ENCODE data around the gene DPP10. TPM values are rescaled to one million over a fixed set of nuclear protein-coding genes. Genes with fewer than 3 reads are reported as not detected.

DPP10 gene
- total RNA-seq, 1 donor from 2014 or later, result 15.1 TPM

DNA sequence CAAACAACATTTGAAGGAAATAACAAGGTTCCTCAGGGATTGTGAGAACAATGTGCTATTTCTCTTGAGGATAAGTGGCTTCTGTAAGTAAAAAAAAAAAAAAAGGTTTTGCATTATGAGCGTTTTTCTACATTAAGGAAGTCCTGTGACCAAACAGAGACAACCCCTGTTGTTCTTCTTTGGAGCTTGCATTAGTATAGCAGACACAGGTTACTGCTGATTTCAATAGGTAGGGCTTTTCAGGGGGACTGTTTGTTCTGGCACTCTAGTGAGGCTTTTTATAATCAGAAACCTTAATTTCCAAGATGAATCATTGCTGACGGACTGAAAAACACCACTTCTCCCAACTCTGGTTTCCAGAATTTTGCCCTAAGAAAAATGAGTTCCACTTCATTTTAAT lies 8.2 kb downstream of the DPP10 start:
- Mint-ChIP-seq H3K27me3 (ENCODE audit: unreplicated experiment) (peaks cover under 1% of the 10 kb centered on the region), H3K4me1 (ENCODE audit: low read depth, unreplicated experiment) (no peaks in the 10 kb centered on the region), H3K4me3 (ENCODE audit: unreplicated experiment) (no peak overlapping the region), H3K36me3 (ENCODE audit: unreplicated experiment) (no peaks in the 10 kb centered on the region), H3K27ac (ENCODE audit: unreplicated experiment) (no peak overlapping the region), H3K9me3 (ENCODE audit: unreplicated experiment) (no peaks in the 10 kb centered on the region)
- TF ChIP-seq, protein P1, sequence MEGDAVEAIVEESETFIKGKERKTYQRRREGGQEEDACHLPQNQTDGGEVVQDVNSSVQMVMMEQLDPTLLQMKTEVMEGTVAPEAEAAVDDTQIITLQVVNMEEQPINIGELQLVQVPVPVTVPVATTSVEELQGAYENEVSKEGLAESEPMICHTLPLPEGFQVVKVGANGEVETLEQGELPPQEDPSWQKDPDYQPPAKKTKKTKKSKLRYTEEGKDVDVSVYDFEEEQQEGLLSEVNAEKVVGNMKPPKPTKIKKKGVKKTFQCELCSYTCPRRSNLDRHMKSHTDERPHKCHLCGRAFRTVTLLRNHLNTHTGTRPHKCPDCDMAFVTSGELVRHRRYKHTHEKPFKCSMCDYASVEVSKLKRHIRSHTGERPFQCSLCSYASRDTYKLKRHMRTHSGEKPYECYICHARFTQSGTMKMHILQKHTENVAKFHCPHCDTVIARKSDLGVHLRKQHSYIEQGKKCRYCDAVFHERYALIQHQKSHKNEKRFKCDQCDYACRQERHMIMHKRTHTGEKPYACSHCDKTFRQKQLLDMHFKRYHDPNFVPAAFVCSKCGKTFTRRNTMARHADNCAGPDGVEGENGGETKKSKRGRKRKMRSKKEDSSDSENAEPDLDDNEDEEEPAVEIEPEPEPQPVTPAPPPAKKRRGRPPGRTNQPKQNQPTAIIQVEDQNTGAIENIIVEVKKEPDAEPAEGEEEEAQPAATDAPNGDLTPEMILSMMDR (IDR thresholded peaks at IDR 0.05; ENCODE audit: partially characterized antibody, unreplicated experiment), result no peak
- no peak for DNase-seq

- Mint-ChIP-seq H3K4me3 (ENCODE audit: unreplicated experiment) (no peak overlapping the region), H3K36me3 (ENCODE audit: unreplicated experiment) (no peaks in the 10 kb centered on the region), H3K27ac (ENCODE audit: unreplicated experiment) (no peak overlapping the region), H3K4me1 (ENCODE audit: low read depth, unreplicated experiment) (no peaks in the 10 kb centered on the region), H3K27me3 (ENCODE audit: unreplicated experiment) (no peaks in the 10 kb centered on the region), H3K9me3 (ENCODE audit: unreplicated experiment) (no peaks in the 10 kb centered on the region)
- DNase-seq, result no peak
- TF ChIP-seq, protein P1 (IDR thresholded peaks at IDR 0.05; ENCODE audit: partially characterized antibody, unreplicated experiment), result no peak
Observed at GRCh38 chr2:114456566-114456965, 14.1 kb downstream of the DPP10 start.

GRCh38 chr2:114457956-114458355 lies 15.5 kb downstream of the DPP10 start:
- no peaks in the 10 kb centered on the region for H3K36me3 Mint-ChIP-seq (ENCODE audit: unreplicated experiment)
- TF ChIP-seq, protein P1 (IDR thresholded peaks at IDR 0.05; ENCODE audit: partially characterized antibody, unreplicated experiment), result no peak
- no peaks in the 10 kb centered on the region for H3K27me3 Mint-ChIP-seq (ENCODE audit: unreplicated experiment)
- no peaks in the 10 kb centered on the region for H3K4me1 Mint-ChIP-seq (ENCODE audit: low read depth, unreplicated experiment)
- no peak for DNase-seq
- H3K27ac Mint-ChIP-seq (ENCODE audit: unreplicated experiment), result no peak overlapping the region
- H3K4me3 Mint-ChIP-seq (ENCODE audit: unreplicated experiment), result no peak overlapping the region
- H3K9me3 Mint-ChIP-seq (ENCODE audit: unreplicated experiment), result no peaks in the 10 kb centered on the region

DNA sequence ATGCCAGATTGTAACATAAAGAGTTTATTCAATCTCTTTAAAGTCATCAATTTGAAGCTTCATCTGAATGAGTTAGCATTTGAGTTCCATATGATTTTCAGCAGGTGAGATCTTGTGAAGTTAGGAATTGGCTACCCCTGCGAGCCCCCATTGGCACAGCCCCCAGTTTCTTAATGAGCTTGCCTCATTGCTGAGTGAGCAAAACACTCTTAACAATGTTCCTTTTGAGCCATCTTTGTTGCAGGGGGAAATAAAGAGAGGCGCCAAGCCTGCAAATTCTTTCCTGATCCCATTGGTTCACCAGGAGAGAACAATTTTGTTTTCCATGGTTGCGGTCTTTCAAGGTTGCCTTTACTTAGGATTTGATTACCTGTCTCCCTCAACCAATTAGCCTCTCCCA lies 18.7 kb downstream of the DPP10 start:
- H3K9me3 Mint-ChIP-seq (ENCODE audit: unreplicated experiment), result no peaks in the 10 kb centered on the region
- H3K4me1 Mint-ChIP-seq (ENCODE audit: low read depth, unreplicated experiment), result no peaks in the 10 kb centered on the region
- no peak overlapping the region for H3K27ac Mint-ChIP-seq (ENCODE audit: unreplicated experiment)
- no peak for DNase-seq
- no peaks in the 10 kb centered on the region for H3K27me3 Mint-ChIP-seq (ENCODE audit: unreplicated experiment)
- H3K36me3 Mint-ChIP-seq (ENCODE audit: unreplicated experiment), result no peaks in the 10 kb centered on the region
- no peak overlapping the region for H3K4me3 Mint-ChIP-seq (ENCODE audit: unreplicated experiment)
- TF ChIP-seq, protein P1 (IDR thresholded peaks at IDR 0.05; ENCODE audit: partially characterized antibody, unreplicated experiment), result no peak

- no peak for DNase-seq
- H3K4me3 Mint-ChIP-seq (ENCODE audit: unreplicated experiment), result no peak overlapping the region
- TF ChIP-seq, protein P1 (IDR thresholded peaks at IDR 0.05; ENCODE audit: partially characterized antibody, unreplicated experiment), result no peak
- H3K27ac Mint-ChIP-seq (ENCODE audit: unreplicated experiment), result no peak overlapping the region
- H3K4me1 Mint-ChIP-seq (ENCODE audit: low read depth, unreplicated experiment), result no peaks in the 10 kb centered on the region
- H3K27me3 Mint-ChIP-seq (ENCODE audit: unreplicated experiment), result no peaks in the 10 kb centered on the region
- H3K9me3 Mint-ChIP-seq (ENCODE audit: unreplicated experiment), result no peaks in the 10 kb centered on the region
- no peaks in the 10 kb centered on the region for H3K36me3 Mint-ChIP-seq (ENCODE audit: unreplicated experiment)
Observed at GRCh38 chr2:114464961-114465706, 22.7 kb downstream of the DPP10 start.
